ENCODE data around the gene TBCD. TPM values are rescaled to one million over a fixed set of nuclear protein-coding genes. Genes with fewer than 3 reads are reported as not detected.

Gene TBCD
- total RNA-seq, 1 experiment from 2014 or later = 173 TPM

DNA sequence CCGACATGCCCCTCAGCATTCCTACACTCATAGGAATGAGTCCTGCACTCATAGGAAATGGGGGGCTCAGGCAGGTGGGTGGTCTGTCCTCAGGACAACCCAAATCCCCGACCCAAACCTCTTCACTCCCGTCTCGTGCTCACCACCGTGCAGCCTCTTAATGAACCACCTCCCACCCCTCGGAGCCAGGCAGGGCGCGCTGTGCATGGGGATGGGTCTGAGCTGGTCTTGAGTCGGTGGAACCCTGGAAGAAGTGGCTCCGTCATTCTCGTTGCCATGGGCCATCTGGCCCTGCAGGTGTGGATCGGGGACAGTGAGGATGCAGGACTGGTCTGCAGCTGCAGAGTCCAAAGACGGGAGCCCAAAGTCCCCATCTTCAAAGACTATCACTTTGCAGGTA, 47.0 kb upstream of the TBCD start:
- Mint-ChIP-seq H3K9me3 (no peaks in the 10 kb centered on the region), H3K4me1 (no peaks in the 10 kb centered on the region), H3K27me3 (ENCODE audit: low read depth) (peaks cover 13% of the 10 kb centered on the region), H3K36me3 (no peaks in the 10 kb centered on the region), H3K4me3 (no peak overlapping the region), H3K27ac (no peak overlapping the region)
- ATAC-seq (no peak), DNase-seq (ENCODE audit: low spot score) (no peak)
- TF ChIP-seq, protein P1, sequence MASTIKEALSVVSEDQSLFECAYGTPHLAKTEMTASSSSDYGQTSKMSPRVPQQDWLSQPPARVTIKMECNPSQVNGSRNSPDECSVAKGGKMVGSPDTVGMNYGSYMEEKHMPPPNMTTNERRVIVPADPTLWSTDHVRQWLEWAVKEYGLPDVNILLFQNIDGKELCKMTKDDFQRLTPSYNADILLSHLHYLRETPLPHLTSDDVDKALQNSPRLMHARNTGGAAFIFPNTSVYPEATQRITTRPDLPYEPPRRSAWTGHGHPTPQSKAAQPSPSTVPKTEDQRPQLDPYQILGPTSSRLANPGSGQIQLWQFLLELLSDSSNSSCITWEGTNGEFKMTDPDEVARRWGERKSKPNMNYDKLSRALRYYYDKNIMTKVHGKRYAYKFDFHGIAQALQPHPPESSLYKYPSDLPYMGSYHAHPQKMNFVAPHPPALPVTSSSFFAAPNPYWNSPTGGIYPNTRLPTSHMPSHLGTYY (CRISPR knock-in tag; IDR thresholded peaks at IDR 0.05) = no peak
- TF ChIP-seq GRHL2 (CRISPR knock-in tag; IDR thresholded peaks at IDR 0.05; ENCODE audit: insufficient replicate concordance, severe bottlenecking) = no peak
- ChIA-PET POLR2A (no interaction called here), CTCF (no interaction called here)

DNA sequence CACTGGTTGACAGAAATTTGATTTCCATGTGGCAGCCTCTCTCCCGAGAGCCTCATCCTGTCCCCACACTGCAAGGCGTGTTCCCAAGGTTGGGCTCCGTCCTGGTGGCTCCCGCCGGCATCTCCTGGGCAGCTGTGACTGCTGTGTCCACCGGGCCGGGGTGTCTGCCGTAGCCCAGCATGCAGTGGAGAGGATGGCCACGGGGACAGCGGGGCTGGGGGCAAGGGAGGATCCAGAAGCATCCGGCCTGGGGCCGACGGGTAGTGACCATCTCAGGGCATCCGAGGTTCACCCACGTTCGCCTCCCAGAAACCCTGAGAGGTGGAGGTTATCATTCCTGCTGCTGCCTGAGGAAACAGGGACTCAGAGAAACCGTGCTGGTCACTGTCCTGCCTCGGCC, 46.1 kb upstream of the TBCD start:
- POLR2A ChIA-PET = no interaction called here
- Mint-ChIP-seq H3K4me1 (no peaks in the 10 kb centered on the region), H3K27ac (no peak overlapping the region), H3K4me3 (no peak overlapping the region), H3K27me3 (ENCODE audit: low read depth) (peaks cover 4% of the 10 kb centered on the region), H3K36me3 (no peaks in the 10 kb centered on the region), H3K9me3 (no peaks in the 10 kb centered on the region)
- ATAC-seq (no peak), DNase-seq (ENCODE audit: low spot score) (no peak)
- TF ChIP-seq, protein P2, sequence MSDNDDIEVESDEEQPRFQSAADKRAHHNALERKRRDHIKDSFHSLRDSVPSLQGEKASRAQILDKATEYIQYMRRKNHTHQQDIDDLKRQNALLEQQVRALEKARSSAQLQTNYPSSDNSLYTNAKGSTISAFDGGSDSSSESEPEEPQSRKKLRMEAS (CRISPR knock-in tag; IDR thresholded peaks at IDR 0.05) = no peak
- TF ChIP-seq, protein P3, sequence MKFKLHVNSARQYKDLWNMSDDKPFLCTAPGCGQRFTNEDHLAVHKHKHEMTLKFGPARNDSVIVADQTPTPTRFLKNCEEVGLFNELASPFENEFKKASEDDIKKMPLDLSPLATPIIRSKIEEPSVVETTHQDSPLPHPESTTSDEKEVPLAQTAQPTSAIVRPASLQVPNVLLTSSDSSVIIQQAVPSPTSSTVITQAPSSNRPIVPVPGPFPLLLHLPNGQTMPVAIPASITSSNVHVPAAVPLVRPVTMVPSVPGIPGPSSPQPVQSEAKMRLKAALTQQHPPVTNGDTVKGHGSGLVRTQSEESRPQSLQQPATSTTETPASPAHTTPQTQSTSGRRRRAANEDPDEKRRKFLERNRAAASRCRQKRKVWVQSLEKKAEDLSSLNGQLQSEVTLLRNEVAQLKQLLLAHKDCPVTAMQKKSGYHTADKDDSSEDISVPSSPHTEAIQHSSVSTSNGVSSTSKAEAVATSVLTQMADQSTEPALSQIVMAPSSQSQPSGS (CRISPR knock-in tag; IDR thresholded peaks at IDR 0.05; ENCODE audit: borderline replicate concordance, low read depth) = no peak
- TF ChIP-seq, protein P4, sequence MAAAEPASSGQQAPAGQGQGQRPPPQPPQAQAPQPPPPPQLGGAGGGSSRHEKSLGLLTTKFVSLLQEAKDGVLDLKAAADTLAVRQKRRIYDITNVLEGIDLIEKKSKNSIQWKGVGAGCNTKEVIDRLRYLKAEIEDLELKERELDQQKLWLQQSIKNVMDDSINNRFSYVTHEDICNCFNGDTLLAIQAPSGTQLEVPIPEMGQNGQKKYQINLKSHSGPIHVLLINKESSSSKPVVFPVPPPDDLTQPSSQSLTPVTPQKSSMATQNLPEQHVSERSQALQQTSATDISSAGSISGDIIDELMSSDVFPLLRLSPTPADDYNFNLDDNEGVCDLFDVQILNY (CRISPR knock-in tag; IDR thresholded peaks at IDR 0.05) = no peak
- TF ChIP-seq, protein P5, sequence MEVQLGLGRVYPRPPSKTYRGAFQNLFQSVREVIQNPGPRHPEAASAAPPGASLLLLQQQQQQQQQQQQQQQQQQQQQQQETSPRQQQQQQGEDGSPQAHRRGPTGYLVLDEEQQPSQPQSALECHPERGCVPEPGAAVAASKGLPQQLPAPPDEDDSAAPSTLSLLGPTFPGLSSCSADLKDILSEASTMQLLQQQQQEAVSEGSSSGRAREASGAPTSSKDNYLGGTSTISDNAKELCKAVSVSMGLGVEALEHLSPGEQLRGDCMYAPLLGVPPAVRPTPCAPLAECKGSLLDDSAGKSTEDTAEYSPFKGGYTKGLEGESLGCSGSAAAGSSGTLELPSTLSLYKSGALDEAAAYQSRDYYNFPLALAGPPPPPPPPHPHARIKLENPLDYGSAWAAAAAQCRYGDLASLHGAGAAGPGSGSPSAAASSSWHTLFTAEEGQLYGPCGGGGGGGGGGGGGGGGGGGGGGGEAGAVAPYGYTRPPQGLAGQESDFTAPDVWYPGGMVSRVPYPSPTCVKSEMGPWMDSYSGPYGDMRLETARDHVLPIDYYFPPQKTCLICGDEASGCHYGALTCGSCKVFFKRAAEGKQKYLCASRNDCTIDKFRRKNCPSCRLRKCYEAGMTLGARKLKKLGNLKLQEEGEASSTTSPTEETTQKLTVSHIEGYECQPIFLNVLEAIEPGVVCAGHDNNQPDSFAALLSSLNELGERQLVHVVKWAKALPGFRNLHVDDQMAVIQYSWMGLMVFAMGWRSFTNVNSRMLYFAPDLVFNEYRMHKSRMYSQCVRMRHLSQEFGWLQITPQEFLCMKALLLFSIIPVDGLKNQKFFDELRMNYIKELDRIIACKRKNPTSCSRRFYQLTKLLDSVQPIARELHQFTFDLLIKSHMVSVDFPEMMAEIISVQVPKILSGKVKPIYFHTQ (CRISPR knock-in tag; IDR thresholded peaks at IDR 0.05) = no peak
- TF ChIP-seq CBFB (CRISPR knock-in tag; IDR thresholded peaks at IDR 0.05; ENCODE audit: low read depth) = no peak
- no peak for TF ChIP-seq ZNF138 (CRISPR knock-in tag; conservative IDR thresholded peaks at IDR 0.05)
- TF ChIP-seq SOX15 (CRISPR knock-in tag; IDR thresholded peaks at IDR 0.05) = no peak
- TF ChIP-seq CREM (CRISPR knock-in tag; IDR thresholded peaks at IDR 0.05) = no peak
- TF ChIP-seq, protein P6, sequence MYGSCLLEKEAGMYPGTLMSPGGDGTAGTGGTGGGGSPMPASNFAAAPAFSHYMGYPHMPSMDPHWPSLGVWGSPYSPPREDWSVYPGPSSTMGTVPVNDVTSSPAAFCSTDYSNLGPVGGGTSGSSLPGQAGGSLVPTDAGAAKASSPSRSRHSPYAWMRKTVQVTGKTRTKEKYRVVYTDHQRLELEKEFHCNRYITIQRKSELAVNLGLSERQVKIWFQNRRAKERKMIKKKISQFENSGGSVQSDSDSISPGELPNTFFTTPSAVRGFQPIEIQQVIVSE (CRISPR knock-in tag; IDR thresholded peaks at IDR 0.05; ENCODE audit: borderline replicate concordance) = no peak
- TF ChIP-seq, protein P7, sequence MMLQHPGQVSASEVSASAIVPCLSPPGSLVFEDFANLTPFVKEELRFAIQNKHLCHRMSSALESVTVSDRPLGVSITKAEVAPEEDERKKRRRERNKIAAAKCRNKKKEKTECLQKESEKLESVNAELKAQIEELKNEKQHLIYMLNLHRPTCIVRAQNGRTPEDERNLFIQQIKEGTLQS (CRISPR knock-in tag; conservative IDR thresholded peaks at IDR 0.05) = no peak
- TF ChIP-seq ZBTB21 (CRISPR knock-in tag; IDR thresholded peaks at IDR 0.05; ENCODE audit: borderline replicate concordance) = no peak
- no peak for TF ChIP-seq ZNF396 (CRISPR knock-in tag; IDR thresholded peaks at IDR 0.05; ENCODE audit: borderline replicate concordance)
- TF ChIP-seq, protein P8, sequence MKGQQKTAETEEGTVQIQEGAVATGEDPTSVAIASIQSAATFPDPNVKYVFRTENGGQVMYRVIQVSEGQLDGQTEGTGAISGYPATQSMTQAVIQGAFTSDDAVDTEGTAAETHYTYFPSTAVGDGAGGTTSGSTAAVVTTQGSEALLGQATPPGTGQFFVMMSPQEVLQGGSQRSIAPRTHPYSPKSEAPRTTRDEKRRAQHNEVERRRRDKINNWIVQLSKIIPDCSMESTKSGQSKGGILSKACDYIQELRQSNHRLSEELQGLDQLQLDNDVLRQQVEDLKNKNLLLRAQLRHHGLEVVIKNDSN (CRISPR knock-in tag; IDR thresholded peaks at IDR 0.05) = no peak
- no peak for TF ChIP-seq ATF1 (CRISPR knock-in tag; IDR thresholded peaks at IDR 0.05)
- TF ChIP-seq, protein P9, sequence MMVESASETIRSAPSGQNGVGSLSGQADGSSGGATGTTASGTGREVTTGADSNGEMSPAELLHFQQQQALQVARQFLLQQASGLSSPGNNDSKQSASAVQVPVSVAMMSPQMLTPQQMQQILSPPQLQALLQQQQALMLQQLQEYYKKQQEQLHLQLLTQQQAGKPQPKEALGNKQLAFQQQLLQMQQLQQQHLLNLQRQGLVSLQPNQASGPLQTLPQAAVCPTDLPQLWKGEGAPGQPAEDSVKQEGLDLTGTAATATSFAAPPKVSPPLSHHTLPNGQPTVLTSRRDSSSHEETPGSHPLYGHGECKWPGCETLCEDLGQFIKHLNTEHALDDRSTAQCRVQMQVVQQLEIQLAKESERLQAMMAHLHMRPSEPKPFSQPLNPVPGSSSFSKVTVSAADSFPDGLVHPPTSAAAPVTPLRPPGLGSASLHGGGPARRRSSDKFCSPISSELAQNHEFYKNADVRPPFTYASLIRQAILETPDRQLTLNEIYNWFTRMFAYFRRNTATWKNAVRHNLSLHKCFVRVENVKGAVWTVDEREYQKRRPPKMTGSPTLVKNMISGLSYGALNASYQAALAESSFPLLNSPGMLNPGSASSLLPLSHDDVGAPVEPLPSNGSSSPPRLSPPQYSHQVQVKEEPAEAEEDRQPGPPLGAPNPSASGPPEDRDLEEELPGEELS (CRISPR knock-in tag; IDR thresholded peaks at IDR 0.05) = no peak
- CTCF ChIA-PET = no interaction called here
